K562 (cell line): ENCODE measurements around the gene DMD. TPM values are rescaled to one million over a fixed set of nuclear protein-coding genes. Genes with fewer than 3 reads are reported as not detected.

Experiments used
- ATAC-seq: fragments of 200-7000 bp; cut with Tn5 transposase; 3 replicates; pipeline ENCODE4 v1.9.1; 2020; ENCODE audit warnings: moderate library complexity
- BruUV-seq: library from RNA; stranded (reverse); fragments of 400-500 nt; replicated peaks from 2 replicates; lab custom pipeline; 2021; lab: Mats Ljungman, UMichigan
- CTCF ChIA-PET: fragments of 300-600 bp; formaldehyde crosslinking; extraction: SDS; loops from one replicate; lab custom pipeline; 2021; ENCODE audit warnings: low intra/inter-chr PET ratio; lab: Yijun Ruan, JAX
- POLR2A ChIA-PET: fragments of 300-600, 350-650 bp; sonication (Branson Sonifier 250); formaldehyde crosslinking; extraction: SDS; loops from one replicate; lab custom pipeline; 2021; ENCODE audit warnings: antibody characterized with exemption, inconsistent platforms; lab: Yijun Ruan, JAX
- DNase-seq, 4 experiments: peaks; one replicate each; pipeline versions ENCODE4 v3.0.0 to v3.0.0-alpha.2; 2011 to 2018; ENCODE audit warnings: low spot score in 3 of 4, mixed read lengths in 3 of 4; ENCODE audit errors: extremely low read depth in 1 of 4
- FAIRE-seq: peaks from 2 replicates; lab custom pipeline; 2011; peaks lifted over from hg19 to GRCh38; lab: Jason Lieb, UNC
- H2AFZ ChIP-seq: 2 replicates; pipeline ENCODE4 v1.6.0; 2011; ENCODE audit warnings: low read depth, low read length, control low read depth, inconsistent platforms
- H3K27ac ChIP-seq: fragments of 200-600 bp; 3 replicates; pipeline ENCODE4 v1.8.0; 2011; ENCODE audit warnings: low read depth, mild to moderate bottlenecking, control low read depth, inconsistent platforms, low read length, moderate library complexity, mixed read lengths; ENCODE audit errors: extremely low read depth
- H3K27me3 ChIP-seq, 2 experiments: fragments of 300-600 bp in 1 of 2; 2 replicates in 1 of 2; 3 replicates in 1 of 2; pipeline versions ENCODE4 v1.6.0 to v1.8.0; 2011; ENCODE audit warnings: inconsistent platforms in 2 of 2, low read length in 2 of 2, mild to moderate bottlenecking in 1 of 2, mixed read lengths in 1 of 2, moderate library complexity in 1 of 2; ENCODE audit not compliant: control insufficient read depth in 2 of 2, insufficient read depth in 2 of 2
- H3K36me3 ChIP-seq: fragments of 300-600 bp; 3 replicates; pipeline ENCODE4 v1.8.0; 2011; ENCODE audit warnings: mild to moderate bottlenecking, low read length, inconsistent platforms; ENCODE audit not compliant: control insufficient read depth, insufficient read depth
- H3K4me1 ChIP-seq, 2 experiments: fragments of 200-600 bp in 1 of 2; replicated peaks in 1 of 2; 2 replicates in 1 of 2; 3 replicates in 1 of 2; pipeline versions ENCODE4 v1.5.1 to v1.8.0; 2011; ENCODE audit warnings: inconsistent platforms in 2 of 2, low read length in 2 of 2, mild to moderate bottlenecking in 1 of 2, mixed read lengths in 1 of 2, moderate library complexity in 1 of 2; ENCODE audit not compliant: control insufficient read depth in 2 of 2, insufficient read depth in 2 of 2
- H3K4me2 ChIP-seq: 2 replicates; pipeline ENCODE4 v1.6.1; 2011; ENCODE audit warnings: low read length, control low read depth, inconsistent platforms, mixed read lengths; ENCODE audit not compliant: insufficient read depth
- H3K4me3 ChIP-seq: fragments of 200-600 bp; sonication (generic), shearing (Covaris generic); 2 replicates; pipeline ENCODE4 v1.5.1; 2016; ENCODE audit warnings: control low read depth, inconsistent platforms
- H3K79me2 ChIP-seq: fragments of 200-600 bp; 3 replicates; pipeline ENCODE4 v1.8.0; 2011; ENCODE audit warnings: low read length, inconsistent platforms; ENCODE audit not compliant: control insufficient read depth, insufficient read depth
- H3K9ac ChIP-seq, 2 experiments: 2 replicates each; pipeline versions ENCODE4 v1.6.0 to v1.6.1; 2011; ENCODE audit warnings: low read depth in 2 of 2, low read length in 2 of 2, control low read depth in 1 of 2, inconsistent platforms in 1 of 2, mild to moderate bottlenecking in 1 of 2, mixed read lengths in 1 of 2; ENCODE audit not compliant: insufficient read depth in 1 of 2
- H3K9me1 ChIP-seq: one replicate; pipeline ENCODE4 v1.6.0; 2011; ENCODE audit warnings: inconsistent platforms, mild to moderate bottlenecking, low read length, moderate library complexity; ENCODE audit not compliant: control insufficient read depth, insufficient read depth
- H3K9me3 ChIP-seq: replicated peaks from 2 replicates; pipeline ENCODE4 v1.5.1; 2011; ENCODE audit warnings: low read depth, low read length, inconsistent platforms; ENCODE audit not compliant: control insufficient read depth, insufficient read depth
- H4K20me1 ChIP-seq: replicated peaks from 2 replicates; pipeline ENCODE4 v1.6.1; 2011; ENCODE audit warnings: low read length, inconsistent platforms, mixed read lengths; ENCODE audit not compliant: control insufficient read depth, insufficient read depth
- CBX8 ChIP-seq: fragments of 200-600 bp; sonication (generic); IDR thresholded peaks from 2 replicates; pipeline ENCODE4 v1.6.1; 2012; ENCODE audit warnings: borderline replicate concordance, mixed run types, low read depth, mild to moderate bottlenecking, moderate library complexity, mixed read lengths, low read length, control low read depth, inconsistent platforms; ENCODE audit not compliant: poor library complexity, severe bottlenecking; ENCODE audit errors: extremely low read depth
- CREBBP ChIP-seq: IDR thresholded peaks from one replicate; pipeline ENCODE4 v1.6.1; 2012; ENCODE audit warnings: low read depth, mild to moderate bottlenecking, control low read depth, inconsistent platforms, low read length
- ETV1 ChIP-seq: fragments of 450-650 bp; conservative IDR thresholded peaks from 2 replicates; pipeline ENCODE4 v1.6.1; 2016; ENCODE audit warnings: missing genetic modification characterization, control low read depth, low read depth, missing compliant biosample characterization
- HNRNPK ChIP-seq: fragments of 200-400 bp; formaldehyde crosslinking; IDR thresholded peaks from one replicate; pipeline ENCODE4 v1.6.1; 2018; ENCODE audit warnings: mild to moderate bottlenecking, low read depth, low read length; ENCODE audit not compliant: poor library complexity, severe bottlenecking
- MCM5 ChIP-seq: fragments of 450-650 bp; IDR thresholded peaks from 2 replicates; pipeline ENCODE4 v1.6.1; 2016; ENCODE audit warnings: low read depth
- MEF2A ChIP-seq: IDR thresholded peaks from 2 replicates; pipeline ENCODE4 v1.6.1; 2011; ENCODE audit warnings: low read depth, mild to moderate bottlenecking, low read length, moderate library complexity; ENCODE audit not compliant: control insufficient read depth
- NCOA4 ChIP-seq: fragments of 450-650 bp; IDR thresholded peaks from 2 replicates; pipeline ENCODE4 v1.6.1; 2018; ENCODE audit warnings: mild to moderate bottlenecking; ENCODE audit not compliant: partially characterized antibody
- RBBP5 ChIP-seq: fragments of 200-600 bp; sonication (generic); IDR thresholded peaks from 2 replicates; pipeline ENCODE4 v1.6.1; 2012; ENCODE audit warnings: borderline replicate concordance, mild to moderate bottlenecking, low read length, control low read depth, inconsistent platforms; ENCODE audit not compliant: insufficient read depth, poor library complexity, severe bottlenecking
- SP1 ChIP-seq: sonication (generic); formaldehyde crosslinking; IDR thresholded peaks from 2 replicates; pipeline ENCODE4 v1.8.1; 2022; ENCODE audit warnings: mild to moderate bottlenecking, missing genetic modification reagents
- TGIF2 ChIP-seq: sonication (generic); formaldehyde crosslinking; IDR thresholded peaks from 2 replicates; pipeline ENCODE4 v1.8.1; 2022; ENCODE audit warnings: mild to moderate bottlenecking, missing genetic modification reagents, moderate library complexity
- ZNF444 ChIP-seq: fragments of 250-450 bp; sonication (Bioruptor Pico); IDR thresholded peaks from 2 replicates; pipeline ENCODE4 v1.4.0; 2020; ENCODE audit warnings: mild to moderate bottlenecking, moderate library complexity
- WGBS: fragments of 100-300 bp; shearing (Covaris generic); methylation state at CpG from one replicate; pipeline ENCODE4 v1.1.6; 2016; ENCODE audit warnings: low coverage, mixed read lengths; ENCODE audit not compliant: insufficient coverage; ENCODE audit errors: missing lambda C conversion rate; 5-methylcytosine and 5-hydroxymethylcytosine counted together
- in situ Hi-C: fragments of 300-500 bp; cut with MboI; formaldehyde crosslinking; loops from 4 replicates; pipeline ENCODE4 v1.15.0; 2018; ENCODE audit warnings: inconsistent platforms, mixed read lengths
- intact Hi-C: fragments of 100-400 bp; cut with micrococcal nuclease; formaldehyde crosslinking; loops from 2 replicates; pipeline ENCODE4 v1.14.2; 2022
- polyA plus RNA-seq, 8 experiments: library from polyadenylated mRNA; depleted of rRNA in 4 of 8; stranded (reverse) in 5 of 8; unstranded in 3 of 8; fragments of >200 nt; fragmentation: Nextera tagmentation in 2 of 8; fragmentation: Illumina TruSeq in 1 of 8; extraction: Ambion mirVana in 2 of 8; extraction: Trizol in 1 of 8; gene quantifications; 2 replicates each; pipeline versions ENCODE4 v1.2.1 to v1.2.3, GENCODE V29; 2011 to 2014; ENCODE audit warnings: inconsistent platforms in 1 of 8, missing spikeins in 1 of 8
- total RNA-seq, 7 experiments: library from RNA; depleted of rRNA in 6 of 7; stranded (reverse); fragments of >200 nt in 6 of 7; fragmentation: Illumina TruSeq in 2 of 7; extraction: Trizol in 2 of 7; gene quantifications; 2 replicates each; pipeline versions ENCODE4 v1.2.1 to v1.2.3, GENCODE V29; 2011 to 2021; ENCODE audit warnings: low replicate concordance in 1 of 7
- TF ChIP-seq, protein P1 (sequence below): sonication (generic); formaldehyde crosslinking; IDR thresholded peaks from 2 replicates; pipeline ENCODE4 v1.9.0; 2022; ENCODE audit warnings: mild to moderate bottlenecking, missing genetic modification reagents
- TF ChIP-seq, protein P2 (sequence below): IDR thresholded peaks from 2 replicates; pipeline ENCODE4 v1.6.1; 2011; ENCODE audit warnings: borderline replicate concordance, low read depth, mild to moderate bottlenecking, moderate library complexity, low read length; ENCODE audit not compliant: insufficient read depth, poor library complexity, severe bottlenecking
- TF ChIP-seq, protein P3 (sequence below), 2 experiments: IDR thresholded peaks in 1 of 2; conservative IDR thresholded peaks in 1 of 2; 2 replicates each; pipeline ENCODE4 v1.6.1; 2016; ENCODE audit warnings: low read depth in 2 of 2, mild to moderate bottlenecking in 1 of 2, missing compliant biosample characterization in 1 of 2, missing genetic modification characterization in 1 of 2, moderate library complexity in 1 of 2

DMD gene
- total and polyA plus RNA-seq, 9 of the 15 experiments (the other 6 are each of a cell fraction or from before 2014, with no cell fraction given) = 3.8 to 20.4 (median 11.4) TPM

DNA sequence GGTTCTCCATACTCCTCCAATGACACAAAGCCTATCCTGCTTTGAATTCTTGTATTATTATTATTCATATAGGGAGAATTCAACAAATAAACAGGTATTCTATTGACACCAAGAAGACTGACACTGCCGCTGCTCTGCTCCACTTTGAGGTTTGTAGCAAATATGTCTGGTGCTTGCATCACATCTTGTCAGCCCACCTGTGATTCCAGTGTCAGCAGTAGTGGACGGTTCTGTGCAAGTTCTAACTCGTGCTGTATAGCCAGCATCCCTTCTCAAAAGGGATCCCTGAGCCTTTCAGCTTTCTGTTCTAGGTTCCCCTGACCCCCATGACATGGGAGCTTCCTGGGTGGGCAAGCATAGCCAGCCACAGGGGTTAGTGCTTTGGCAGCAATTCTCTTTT is 1843.5 kb downstream of the DMD start:
- Histone ChIP-seq H3K27ac (no peak overlapping the region), H3K79me2 (no peaks in the 10 kb centered on the region), H3K36me3 (no peaks in the 10 kb centered on the region), H3K4me3 (no peak overlapping the region), H3K4me2 (no peak overlapping the region), H3K9me1 (peaks cover 2% of the 10 kb centered on the region), H3K9ac (no peak overlapping the region), H4K20me1 (no peaks in the 10 kb centered on the region), H3K9me3 (no peaks in the 10 kb centered on the region), H2AFZ (no peak overlapping the region), H3K27me3 (no peaks in the 10 kb centered on the region), H3K4me1 (peaks cover 0 to 6% of the 10 kb centered on the region in 2 experiments; a peak in 3 of 5 replicates)
- WGBS = 49% methylated on average over 3 of the region's 3 CpGs
- no peak for TF ChIP-seq SP1 (CRISPR knock-in tag)
- no peak for TF ChIP-seq MEF2A
- TF ChIP-seq, protein P1, sequence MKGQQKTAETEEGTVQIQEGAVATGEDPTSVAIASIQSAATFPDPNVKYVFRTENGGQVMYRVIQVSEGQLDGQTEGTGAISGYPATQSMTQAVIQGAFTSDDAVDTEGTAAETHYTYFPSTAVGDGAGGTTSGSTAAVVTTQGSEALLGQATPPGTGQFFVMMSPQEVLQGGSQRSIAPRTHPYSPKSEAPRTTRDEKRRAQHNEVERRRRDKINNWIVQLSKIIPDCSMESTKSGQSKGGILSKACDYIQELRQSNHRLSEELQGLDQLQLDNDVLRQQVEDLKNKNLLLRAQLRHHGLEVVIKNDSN (CRISPR knock-in tag) = no peak
- TF ChIP-seq CREBBP = no peak
- TF ChIP-seq, protein P2, sequence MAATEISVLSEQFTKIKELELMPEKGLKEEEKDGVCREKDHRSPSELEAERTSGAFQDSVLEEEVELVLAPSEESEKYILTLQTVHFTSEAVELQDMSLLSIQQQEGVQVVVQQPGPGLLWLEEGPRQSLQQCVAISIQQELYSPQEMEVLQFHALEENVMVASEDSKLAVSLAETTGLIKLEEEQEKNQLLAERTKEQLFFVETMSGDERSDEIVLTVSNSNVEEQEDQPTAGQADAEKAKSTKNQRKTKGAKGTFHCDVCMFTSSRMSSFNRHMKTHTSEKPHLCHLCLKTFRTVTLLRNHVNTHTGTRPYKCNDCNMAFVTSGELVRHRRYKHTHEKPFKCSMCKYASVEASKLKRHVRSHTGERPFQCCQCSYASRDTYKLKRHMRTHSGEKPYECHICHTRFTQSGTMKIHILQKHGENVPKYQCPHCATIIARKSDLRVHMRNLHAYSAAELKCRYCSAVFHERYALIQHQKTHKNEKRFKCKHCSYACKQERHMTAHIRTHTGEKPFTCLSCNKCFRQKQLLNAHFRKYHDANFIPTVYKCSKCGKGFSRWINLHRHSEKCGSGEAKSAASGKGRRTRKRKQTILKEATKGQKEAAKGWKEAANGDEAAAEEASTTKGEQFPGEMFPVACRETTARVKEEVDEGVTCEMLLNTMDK = no peak
- no peak for TF ChIP-seq HNRNPK
- TF ChIP-seq MCM5 = no peak
- no peak for TF ChIP-seq CBX8
- no peak for TF ChIP-seq ETV1
- TF ChIP-seq, protein P3, sequence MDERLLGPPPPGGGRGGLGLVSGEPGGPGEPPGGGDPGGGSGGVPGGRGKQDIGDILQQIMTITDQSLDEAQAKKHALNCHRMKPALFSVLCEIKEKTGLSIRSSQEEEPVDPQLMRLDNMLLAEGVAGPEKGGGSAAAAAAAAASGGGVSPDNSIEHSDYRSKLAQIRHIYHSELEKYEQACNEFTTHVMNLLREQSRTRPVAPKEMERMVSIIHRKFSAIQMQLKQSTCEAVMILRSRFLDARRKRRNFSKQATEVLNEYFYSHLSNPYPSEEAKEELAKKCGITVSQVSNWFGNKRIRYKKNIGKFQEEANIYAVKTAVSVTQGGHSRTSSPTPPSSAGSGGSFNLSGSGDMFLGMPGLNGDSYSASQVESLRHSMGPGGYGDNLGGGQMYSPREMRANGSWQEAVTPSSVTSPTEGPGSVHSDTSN (CRISPR knock-in tag; IDR thresholded peaks at IDR 0.05; ENCODE audit: low read depth) = no peak
- TF ChIP-seq, protein P3 (tag; conservative IDR thresholded peaks at IDR 0.05; ENCODE audit: low read depth) = no peak
- no peak for TF ChIP-seq NCOA4
- TF ChIP-seq TGIF2 (CRISPR knock-in tag) = no peak
- no peak for TF ChIP-seq ZNF444
- TF ChIP-seq RBBP5 = no peak
- BruUV-seq = no TSS peak
- ChIA-PET CTCF (no interaction called here), POLR2A (no interaction called here)
- intact Hi-C loops = no loop called here
- in situ Hi-C loops = no loop called here
- ATAC-seq (no peak), FAIRE-seq (no peak), DNase-seq (no peak)
